ENCODE data around the gene ACTL9.

The ACTL9 gene

DNA sequence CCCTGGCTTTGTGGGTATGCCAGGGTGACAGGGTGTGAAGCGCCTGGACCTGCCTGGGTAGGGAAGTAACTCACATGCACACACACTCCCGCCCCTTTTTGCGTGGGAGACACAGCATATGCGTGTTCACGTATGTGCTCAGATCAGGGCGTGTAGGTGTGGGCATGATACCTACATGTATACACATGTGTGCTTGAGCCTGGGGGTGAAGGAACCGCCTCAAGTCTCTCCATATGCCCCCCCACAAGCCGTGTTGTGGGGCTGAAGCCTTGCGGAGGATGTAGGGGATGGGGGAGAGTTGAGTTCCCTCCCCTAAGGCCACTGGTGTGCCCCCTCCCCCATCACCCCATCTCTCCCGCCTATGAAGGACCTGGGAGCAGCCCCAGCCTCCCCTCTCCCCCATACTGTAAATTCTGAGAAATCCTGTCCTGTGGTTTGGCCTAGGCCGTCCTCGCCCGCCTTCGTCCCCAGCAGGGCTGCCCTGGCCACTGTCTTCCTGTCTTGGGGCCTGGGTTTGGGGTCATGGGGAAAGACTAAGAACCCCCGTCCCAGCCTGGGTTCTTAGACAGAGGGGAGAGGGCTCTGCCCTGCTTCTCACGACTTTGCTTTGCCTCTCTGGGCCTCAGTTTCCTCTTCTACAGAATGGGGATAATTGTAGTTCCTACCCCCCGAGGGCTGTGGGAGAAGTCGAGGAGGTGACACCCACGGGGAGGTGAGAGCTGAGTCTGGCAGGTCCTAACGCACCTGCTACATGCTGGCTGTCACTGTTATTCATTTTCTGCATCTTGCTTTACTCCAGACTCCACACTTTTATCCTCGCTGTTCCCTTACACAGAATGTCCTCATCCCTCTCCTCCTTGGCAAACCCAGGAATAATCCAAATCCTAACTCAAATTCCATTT lies 14.3 kb downstream of the ACTL9 start:
- DNase-seq, result no peak

- no peak for DNase-seq
Observed at GRCh38 chr19:8682931-8683330, 15.7 kb downstream of the ACTL9 start.

- no peak for DNase-seq
Observed at GRCh38 chr19:8682472-8682871, 16.1 kb downstream of the ACTL9 start.

- DNase-seq, result no peak
Observed at GRCh38 chr19:8681345-8682029, 17.1 kb downstream of the ACTL9 start.

GRCh38 chr19:8680676-8681344 lies 17.8 kb downstream of the ACTL9 start:
- DNase-seq, result no peak

- no peak for DNase-seq
Observed at GRCh38 chr19:8678244-8678807, 20.3 kb downstream of the ACTL9 start.

DNA sequence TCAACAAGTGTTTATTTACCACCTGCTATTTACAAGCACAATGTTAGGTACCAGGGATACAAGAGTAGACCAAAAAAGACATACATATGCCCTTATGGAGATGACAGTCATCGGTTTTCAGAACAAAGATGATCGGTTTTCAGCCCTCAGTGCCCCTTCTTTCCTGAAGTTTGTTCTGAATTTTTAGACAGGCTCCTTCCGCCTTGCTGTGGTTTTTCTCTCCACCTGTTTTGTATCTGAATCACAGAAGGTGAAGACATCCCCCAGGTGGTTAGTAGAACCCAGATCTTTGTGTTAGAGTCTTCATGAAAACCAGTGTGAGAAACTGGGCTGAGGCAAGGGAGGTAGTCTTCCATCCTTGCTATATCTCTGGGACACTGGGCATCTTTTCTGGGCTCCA lies 23.5 kb downstream of the ACTL9 start:
- DNase-seq, result no peak

- DNase-seq, result no peak
Observed at GRCh38 chr19:8673276-8673891, 25.2 kb downstream of the ACTL9 start.

DNA sequence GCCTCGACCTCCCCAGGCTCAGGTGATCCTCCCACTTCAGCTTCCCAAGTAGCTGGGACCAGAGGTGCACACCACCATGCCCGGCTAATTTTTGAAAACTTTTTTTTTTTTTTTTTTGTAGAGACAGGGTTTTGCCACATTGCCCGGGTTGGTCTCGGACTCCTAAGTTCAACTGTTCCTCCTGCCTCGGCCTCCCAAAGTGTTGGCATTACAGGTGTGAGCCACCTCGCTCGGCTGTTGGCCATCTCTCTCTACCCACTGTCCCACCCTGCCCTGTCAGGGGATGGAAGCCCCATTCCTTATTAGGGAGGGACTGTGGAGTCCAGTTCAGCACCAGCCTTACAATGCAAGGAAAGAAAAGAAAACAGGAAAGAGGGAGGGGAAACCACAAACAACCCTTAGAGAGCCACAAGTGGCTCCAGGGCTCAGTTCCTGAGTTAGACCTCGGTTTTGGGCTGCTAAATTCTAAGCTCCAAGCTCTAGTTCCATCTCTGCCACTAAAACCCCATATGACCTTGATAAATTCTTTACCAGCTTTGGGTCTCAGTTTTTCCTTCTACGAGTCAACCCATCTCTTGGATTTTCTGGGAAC lies 31.7 kb downstream of the ACTL9 start:
- DNase-seq, result no peak

- no peak for DNase-seq
Observed at GRCh38 chr19:8665468-8666213, 33.0 kb downstream of the ACTL9 start.

DNA sequence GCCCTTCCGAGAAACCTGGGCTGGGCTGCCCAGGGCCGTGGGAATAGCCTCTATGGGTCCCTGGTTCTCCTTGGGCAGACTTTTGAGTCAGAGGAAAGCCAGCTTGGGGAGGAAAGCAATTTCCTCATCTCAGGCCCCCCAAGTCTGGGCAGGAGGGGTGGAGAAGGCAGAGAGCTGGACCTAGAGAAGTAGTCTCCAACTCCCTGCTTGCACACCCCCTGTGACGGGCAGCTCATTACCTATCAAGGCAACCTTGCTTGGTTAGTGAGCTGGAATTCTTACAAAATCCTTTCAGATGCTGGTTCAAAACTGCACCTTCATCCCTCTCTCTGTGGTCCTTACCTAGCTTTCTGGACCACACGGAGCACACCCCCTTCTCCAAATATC lies 33.9 kb downstream of the ACTL9 start:
- no peak for DNase-seq

GRCh38 chr19:8663920-8664670 lies 34.5 kb downstream of the ACTL9 start:
- DNase-seq, result no peak

DNA sequence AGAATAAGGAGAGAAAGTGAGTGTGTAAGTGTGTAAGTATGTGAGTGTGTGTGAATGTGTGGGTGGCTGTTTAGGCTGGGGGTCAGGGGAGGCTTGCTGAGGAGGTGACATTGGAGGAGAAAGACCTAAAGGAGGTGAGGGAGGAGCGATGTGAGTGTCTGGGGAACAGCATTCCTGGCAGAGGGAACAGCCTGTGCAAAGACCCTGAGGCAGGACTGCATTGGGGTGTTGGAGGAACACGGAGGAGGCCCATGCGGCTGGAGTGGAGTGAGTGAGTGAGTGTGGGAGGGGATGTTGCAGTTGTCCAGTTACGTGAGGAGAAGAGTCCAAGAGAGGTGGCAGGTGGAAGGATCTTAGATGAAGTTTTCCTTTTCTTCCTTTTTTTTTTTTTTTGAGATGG lies 36.3 kb downstream of the ACTL9 start:
- no peak for DNase-seq

GRCh38 chr19:8659905-8660304 lies 38.7 kb downstream of the ACTL9 start:
- DNase-seq, result no peak

DNA sequence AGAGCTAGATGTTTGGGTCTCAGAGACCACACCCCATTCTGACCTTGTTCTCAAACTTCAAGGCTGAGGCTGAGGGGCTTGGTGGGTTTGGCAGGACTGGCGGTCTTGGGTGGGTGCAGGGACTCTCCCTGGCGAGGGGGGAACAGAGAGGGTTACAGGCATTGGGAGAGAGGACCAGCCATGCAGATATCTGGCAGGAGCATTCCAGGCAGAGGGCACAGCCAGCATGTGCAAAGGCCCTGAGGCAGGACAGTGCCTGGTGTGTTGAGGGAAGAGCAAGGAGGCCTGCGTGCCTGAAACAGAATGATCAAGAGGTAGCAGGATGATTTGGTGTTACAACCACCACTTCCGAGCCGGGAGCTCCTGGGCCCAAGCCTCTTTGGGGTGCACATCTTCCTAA lies 40.7 kb downstream of the ACTL9 start:
- DNase-seq, result no peak

- no peak for DNase-seq
Observed at GRCh38 chr19:8655340-8655709, 43.3 kb downstream of the ACTL9 start.

DNA sequence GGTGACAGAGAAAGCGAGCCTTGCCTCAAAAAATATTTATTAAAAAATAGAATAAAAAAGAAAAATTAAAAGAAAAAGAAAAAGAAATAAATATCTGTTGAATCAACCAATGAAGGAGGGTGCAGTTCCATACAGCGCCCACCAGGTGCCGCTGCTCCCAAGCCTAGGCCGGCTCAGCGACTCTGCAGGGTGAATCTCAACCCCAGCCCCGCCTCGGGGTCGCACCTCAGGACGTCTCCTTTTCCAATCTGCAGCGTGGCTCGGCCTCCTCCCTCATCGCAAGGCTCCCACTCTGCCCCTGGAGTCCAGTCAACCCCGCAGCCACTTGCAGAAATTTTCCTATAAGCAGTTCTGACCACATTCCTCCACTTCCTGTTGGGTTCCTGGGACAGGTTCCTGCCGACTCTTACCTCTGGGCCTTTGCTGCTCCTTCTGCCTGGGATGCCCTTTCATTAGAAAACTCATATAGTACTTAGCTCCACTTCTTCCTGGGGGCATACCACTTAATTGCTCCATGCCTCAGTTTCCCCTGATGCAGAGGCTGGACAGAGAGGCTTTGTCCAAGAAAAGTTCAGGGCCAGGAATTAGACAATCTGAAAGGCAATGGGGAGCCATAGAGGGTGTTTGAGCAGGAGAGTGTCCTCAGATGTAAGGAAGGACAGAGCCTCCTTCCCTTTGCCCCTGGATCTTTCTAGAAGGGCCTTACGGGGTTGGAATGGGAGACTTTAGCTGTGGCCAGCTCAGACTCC lies 43.8 kb downstream of the ACTL9 start:
- DNase-seq, result peak; percentile 53

DNA sequence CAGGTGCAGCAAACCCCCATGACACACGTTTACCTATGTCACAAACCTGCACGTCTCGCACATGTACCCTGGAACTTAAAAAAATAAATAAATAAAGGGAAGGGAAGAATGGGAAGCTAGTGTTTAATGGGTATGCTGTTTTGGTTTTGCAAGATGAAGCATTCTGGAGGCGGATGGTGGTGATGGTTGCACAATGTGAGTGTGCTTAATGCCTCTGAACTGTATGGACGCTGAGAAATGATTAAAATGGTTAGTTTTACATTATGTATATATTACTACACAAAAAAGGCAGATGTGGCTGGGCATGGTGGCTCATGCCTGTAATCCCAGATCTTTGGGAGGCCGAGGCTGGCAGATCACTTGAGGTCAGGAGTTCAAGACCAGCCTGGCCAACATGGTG lies 50.4 kb downstream of the ACTL9 start:
- no peak for DNase-seq

Data from NCI-H82 (cell line).